ENCODE results near the gene ATRIP.
A peak's percentile ranks its signal among the peaks of the same experiment; 100 is the strongest.

ATRIP gene

DNA sequence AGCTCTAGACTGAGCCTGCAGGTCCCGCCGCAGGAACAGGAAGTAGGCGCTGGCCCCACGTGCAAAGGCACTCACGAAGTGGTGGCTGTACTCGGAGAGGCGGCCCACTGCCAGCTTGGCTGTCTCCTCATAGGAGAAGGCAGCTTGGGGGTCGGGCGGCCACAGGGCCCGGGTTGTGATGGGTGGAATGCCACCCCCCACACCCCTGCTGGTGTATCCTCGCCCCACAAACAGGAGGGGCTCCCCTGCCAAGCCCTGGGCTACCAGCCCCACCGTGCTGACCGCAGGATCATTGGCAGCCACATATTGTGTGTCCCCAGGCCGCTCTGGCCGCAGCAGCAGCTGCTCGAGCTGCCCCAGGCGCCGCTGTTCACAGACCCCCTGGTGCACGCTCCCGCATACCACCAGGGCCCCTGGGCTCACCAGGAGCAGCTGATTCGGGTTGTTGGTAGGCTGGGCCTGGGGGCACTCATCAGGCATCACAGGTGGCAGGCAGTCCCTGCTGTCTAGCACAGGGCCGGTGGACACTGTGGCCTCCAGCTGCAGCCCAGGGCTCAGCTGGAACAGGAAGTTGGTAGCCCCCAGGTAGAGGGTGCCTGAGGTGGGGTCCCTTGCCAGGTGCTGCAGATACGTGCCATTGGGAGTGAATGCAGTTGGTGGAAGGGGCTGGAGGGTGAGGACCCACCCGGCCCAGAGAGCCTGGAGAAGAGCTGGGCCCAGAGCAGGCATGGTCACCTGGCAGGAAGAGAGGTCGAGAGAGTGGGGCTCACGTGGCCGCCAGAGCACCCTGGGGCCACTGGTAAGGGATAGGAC, 22.4 kb upstream of the ATRIP start:
- DNase-seq (ENCODE audit: low spot score): no peak

GRCh38 chr3:48425281-48425812, 21.2 kb upstream of the ATRIP start:
- DNase-seq (ENCODE audit: low spot score): peak; percentile 80

- peak; percentile 98 for DNase-seq (ENCODE audit: low spot score)
Observed at GRCh38 chr3:48426401-48426909, 20.1 kb upstream of the ATRIP start.

DNA sequence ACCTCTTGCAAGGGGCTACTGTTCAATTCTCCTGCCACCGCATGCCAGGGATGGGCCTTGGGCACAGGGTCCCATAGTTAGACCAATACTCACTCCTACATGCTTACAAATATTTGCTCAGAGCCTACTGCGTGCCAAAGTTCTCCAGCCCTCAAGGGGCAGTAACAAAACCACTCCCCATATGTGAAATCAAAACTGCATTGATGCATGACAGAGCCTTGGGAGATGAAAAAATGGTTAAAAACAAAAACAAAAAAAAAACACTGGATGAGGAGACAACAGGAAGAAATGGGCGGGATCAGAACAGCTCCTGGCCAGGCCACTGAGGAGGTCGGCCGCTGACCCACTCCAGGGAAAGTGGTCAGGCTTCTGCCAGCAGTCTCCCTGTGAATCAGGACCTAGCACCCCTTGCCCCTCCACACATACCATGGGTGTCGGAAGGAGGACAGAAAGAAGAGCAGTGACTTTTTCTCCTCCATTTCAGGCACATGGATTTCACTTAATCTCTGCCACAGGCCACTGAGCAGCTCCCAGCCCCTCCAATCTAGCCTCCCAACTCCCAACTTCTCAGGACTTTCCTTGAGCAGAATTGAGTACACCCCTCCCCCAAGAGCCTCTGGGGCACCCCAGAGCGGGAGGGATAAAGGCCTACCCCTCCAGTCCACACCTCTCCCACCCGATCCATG, 19.4 kb upstream of the ATRIP start:
- DNase-seq (ENCODE audit: low spot score): no peak

DNA sequence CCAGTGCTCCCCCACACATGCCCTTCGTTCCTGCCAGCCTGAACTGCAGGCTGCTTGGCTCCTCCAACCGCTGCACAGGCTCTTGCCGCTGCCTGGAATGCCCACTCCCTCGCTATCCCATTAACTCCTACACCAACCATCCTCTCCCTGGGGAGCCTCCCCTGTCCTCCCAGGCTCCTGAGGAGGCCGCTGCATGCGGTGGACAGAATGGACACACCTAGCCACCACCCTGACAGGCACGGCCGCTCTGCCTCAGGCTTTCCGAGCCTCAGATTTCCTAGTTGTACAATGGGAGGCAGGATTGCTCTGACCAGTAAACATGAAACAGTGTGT, 18.9 kb upstream of the ATRIP start:
- peak; percentile 72 for DNase-seq (ENCODE audit: low spot score)

DNA sequence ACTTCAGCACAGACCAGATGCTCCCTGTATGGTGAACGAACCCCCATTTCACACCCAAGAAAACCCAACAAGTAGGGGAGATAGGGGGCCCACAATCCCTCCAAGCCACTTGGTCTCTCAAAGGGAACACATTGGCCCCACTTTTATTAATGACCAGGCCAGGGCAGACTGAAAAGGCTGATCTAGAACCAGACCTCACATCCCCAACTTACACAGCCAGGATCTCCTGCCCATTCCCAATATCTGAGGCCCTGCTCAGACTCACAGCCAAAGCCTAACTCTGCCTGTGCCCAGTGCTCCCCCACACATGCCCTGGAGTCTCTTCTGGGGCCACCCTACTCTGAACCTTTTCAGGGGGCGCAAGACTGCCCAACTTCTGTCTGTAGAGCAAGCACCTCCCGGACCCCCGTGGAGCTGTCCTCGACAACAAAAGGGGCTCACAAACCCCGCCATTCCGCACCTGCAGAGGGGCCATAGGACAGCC, 18.4 kb upstream of the ATRIP start:
- peak; percentile 41 for DNase-seq (ENCODE audit: low spot score)

DNA sequence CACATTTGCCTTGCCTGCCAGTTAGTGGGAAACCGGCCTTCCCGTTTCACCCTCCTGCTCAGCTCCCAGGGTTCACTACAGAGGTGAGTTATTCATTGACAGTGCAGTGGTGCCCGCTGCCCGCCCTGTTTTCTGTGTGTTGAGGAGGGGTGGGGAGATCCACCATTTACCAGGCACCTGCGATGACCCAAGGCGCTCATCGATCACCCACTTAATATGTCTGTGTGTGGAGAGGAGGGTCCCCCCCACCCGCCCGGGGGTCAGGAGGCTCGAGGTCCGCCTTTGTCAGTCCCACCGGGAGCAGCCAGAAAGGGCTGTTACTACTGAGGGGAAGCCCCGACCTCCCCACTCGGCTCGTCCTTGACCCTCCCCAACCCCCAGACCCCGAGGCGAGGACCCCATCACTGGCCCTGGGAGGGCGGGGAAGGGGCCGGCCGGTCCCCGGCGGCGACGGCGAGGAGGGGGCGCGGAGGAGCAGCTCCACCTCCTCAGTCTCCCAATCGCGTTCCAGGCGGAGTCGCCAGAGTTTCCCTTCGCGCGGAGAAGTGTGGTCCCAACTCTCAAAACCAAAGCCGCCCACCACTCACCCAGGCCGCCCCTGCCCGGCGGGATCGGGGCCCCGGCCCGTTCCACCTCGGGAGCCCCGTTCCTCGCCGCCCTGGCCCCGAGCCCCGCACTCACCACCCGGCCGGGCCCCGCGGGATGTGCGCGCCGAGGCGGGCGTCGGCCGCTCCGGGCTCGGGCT, 17.8 kb upstream of the ATRIP start:
- DNase-seq (ENCODE audit: low spot score): peak; percentile 40

DNA sequence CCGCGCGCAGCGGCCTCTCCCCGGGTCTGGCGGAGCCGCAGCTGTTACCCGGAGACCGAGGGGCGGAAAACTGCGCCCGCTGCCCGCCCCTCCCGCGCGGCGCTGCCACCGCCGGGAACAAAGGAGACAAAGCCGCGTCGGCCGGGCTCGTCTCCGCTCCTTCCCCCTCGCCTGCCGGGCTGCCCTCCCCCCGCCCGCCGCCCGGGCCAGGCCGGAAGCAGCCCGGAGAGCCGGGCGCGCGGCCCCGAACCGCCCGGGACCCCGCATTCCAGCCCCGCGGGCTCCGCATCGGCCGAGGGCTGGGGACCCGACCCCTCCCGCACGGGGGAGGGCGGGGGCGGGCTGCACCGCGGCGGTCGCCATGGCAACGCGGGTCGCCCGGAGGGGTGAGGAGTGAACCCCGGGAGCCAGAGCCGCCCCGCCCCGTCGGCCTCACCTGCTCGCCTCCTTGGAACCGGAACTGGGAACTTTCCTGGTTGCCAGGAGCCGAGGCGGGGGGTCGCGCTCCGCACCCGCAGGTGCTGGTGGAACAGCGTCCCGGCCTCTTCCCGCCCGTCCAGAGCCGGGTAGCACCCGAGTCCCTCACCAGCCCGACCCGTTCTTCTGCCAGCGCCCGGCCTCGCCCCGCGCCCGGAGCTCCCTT, 17.1 kb upstream of the ATRIP start:
- peak; percentile 84 for DNase-seq (ENCODE audit: low spot score)

DNA sequence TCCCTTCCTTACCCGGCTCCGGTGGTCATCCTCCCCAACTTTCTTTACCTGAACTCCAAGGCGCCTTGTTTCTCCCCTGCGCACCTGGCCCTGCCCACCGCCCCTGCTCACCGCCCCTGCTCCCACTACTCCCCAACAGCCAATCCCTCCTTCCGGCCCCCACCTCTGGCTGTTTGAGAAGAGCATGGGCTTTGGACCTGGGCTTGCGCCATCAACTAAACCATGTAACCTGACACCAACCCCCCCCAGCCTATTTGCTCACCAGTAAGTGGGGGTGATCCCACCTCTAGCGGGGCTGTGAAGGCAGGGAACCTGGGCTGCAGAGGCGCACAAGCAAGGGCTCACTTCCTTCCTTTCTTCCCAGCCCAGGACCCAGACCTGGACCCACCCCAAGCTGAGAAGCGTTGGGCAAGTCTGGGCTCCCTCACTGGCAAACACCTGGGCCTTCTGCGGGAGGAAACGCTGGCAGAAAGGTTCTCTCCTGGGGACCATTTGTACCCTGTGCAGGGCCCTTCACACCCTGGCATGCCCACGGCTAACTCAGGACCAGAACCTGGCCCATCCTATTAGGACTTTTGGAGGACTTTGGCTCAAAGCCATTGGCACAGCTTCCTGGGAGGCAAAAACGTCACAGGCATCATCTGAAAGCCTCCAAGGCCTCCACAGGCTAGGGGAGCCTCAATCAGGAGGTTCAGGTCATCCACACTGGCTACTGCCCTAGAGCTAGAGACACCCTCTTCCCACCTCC, 16.4 kb upstream of the ATRIP start, which contains the start of gene PLXNB1:
Gene PLXNB1 (minus strand): TSS at position 127 of the 748 bp plus-strand sequence. CDS start 5,475 bp downstream, outside the sequence.
- DNase-seq (ENCODE audit: low spot score): no peak

DNA sequence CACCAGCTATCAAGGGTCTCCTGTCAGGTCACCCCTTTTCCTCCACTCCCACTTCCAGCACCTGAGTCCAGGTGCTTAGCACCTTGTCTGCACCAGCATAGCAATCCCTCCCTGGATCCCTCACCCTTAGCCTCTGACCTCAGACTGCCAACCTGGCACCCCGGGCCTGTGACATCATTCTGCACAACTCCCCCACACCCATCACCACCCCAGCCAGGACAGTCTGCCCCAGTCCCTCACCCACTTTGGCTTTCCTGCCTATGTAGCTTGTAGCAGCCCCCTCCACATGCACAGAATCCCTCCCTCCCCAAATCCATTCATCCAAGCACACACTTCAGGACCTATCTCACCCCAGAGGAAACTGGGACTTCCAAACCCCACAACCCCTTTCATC, 15.8 kb upstream of the ATRIP start:
- DNase-seq (ENCODE audit: low spot score): no peak

GRCh38 chr3:48431224-48432029, 15.1 kb upstream of the ATRIP start:
- DNase-seq (ENCODE audit: low spot score): no peak

GRCh38 chr3:48432411-48433371, 13.8 kb upstream of the ATRIP start:
- DNase-seq (ENCODE audit: low spot score): no peak

GRCh38 chr3:48433472-48434118, 12.9 kb upstream of the ATRIP start:
- DNase-seq (ENCODE audit: low spot score): no peak

DNA sequence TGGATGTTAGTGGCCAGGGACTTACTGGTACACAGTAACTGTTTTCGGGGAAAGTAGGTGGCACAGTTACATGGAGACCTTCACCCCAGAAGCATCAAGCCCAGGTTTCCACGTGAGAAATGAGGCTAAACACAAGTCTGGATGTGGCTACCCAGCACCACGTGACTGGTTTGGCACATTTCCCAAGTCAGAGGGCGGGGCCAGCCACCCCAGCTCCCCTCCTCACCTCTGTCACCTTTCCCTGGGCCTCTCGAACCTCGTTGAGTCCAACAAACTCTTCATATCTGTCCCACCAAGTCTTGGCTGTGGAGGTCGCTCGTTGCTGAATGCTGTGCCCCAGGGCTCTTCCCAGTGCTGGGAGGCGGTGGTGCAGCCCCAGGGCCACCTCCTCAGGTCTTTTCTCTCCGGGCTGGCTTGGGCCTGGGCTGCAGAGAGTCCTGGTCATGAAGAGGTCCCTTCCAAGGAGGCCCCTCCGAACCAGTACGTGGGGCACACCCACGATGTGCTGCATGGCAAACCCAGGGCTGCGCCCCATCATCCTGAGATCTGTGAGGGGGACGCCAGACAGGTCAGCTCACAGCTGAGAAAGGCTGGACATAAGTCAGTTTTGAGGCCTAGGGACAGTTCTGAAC, 11.8 kb upstream of the ATRIP start:
- DNase-seq (ENCODE audit: low spot score): no peak

DNA sequence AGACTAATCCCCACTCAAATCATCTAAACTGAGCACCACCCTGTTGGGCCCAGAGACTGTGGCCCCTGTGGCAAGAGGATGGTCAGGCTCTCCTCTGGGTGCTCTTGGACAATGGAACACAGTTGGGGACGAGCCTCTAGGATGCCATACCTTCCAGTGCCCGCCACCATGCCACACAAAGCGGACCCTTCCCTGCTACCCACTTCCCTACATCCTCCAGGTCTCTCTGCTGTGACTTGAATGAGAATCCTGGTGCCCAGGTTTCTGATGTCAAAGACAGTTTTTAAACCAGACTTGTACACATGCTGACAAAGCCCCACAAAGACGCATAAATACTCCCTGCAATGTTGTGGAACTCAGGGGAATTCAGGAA, 11.3 kb upstream of the ATRIP start:
- no peak for DNase-seq (ENCODE audit: low spot score)

GRCh38 chr3:48435774-48436476, 10.6 kb upstream of the ATRIP start:
- peak; percentile 87 for DNase-seq (ENCODE audit: low spot score)

GRCh38 chr3:48436477-48436787, 10.1 kb upstream of the ATRIP start:
- no peak for DNase-seq (ENCODE audit: low spot score)

Data from globus pallidus (tissue), 1 donor.